AG09309 (cell line): ENCODE measurements around the gene CHST13.

ENCODE experiments used
- DNase-seq: peaks from one replicate; pipeline ENCODE4 v3.0.0-alpha.2; 2010; ENCODE audit warnings: low read depth
- H3K4me3 ChIP-seq: 2 replicates; pipeline ENCODE4 v1.5.1; 2011; ENCODE audit warnings: mild to moderate bottlenecking, low read depth, low read length, moderate library complexity; ENCODE audit not compliant: control insufficient read depth
- CTCF ChIP-seq: IDR thresholded peaks from 2 replicates; pipeline ENCODE4 v1.5.1; 2011; ENCODE audit warnings: mild to moderate bottlenecking, low read depth, low read length, inconsistent platforms; ENCODE audit not compliant: insufficient read depth, control insufficient read depth; ENCODE audit errors: missing control alignments

Gene CHST13

DNA sequence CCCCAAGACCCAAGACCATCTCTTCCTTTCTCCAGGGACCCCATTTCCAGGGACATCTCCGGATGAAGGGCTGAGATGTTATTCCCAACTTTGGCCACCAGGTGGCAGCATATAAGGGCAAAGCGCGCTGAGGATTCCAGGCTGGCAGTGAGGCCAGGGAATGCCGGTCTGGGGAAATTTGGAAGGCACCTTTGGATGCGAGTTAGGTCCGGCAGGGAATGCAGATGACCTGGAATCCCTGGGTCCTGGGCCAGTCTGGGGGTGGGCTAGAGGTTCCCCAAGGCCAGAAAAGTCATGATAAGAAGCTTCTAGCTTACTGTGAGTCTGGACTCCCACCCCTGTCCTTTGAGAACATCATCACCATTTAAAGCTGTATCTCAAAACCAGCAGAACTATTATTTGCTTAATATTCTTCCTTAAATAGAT is 1.6 kb upstream of the CHST13 start:
- DNase-seq: no peak
- peak; percentile 86 for TF ChIP-seq CTCF

DNA sequence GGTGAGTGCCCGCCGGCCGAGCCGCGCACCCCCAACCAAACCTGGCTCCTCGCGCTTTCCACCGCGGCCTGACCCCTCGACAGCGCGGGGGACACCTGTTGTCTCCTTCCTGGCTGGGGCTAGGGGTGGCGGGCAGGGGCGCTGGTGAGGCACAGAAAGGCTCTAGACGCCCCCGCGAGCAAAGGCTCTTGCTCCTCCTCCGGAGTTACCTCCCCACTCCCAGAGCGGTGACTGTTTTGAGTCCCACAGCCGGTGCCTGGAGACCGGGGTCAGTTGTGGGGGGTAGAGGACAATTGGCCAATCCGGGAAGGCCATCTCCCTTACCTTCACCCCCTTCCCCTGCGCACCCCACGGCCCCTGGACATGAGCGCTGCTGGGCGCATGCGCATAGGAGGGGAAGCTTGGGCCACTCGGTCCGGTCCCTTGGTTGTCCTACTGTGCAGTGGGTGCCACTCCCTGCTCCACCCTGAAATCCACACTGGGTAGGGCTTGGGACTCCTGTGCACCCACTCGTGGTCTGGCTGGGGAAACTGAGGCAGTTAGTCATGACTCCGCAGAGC is 554 bp downstream of the CHST13 start:
- no peak for DNase-seq
- peak overlapping the region; percentile 20 for H3K4me3 ChIP-seq
- TF ChIP-seq CTCF: no peak

More for the DNA sequence above, 1.6 kb upstream of the CHST13 start:
- H3K4me3 ChIP-seq: no peak overlapping the region

GRCh38 chr3:126525091-126525852 is 1.3 kb downstream of the CHST13 start:
- no peak for DNase-seq
- no peak overlapping the region for H3K4me3 ChIP-seq
- no peak for TF ChIP-seq CTCF

DNA sequence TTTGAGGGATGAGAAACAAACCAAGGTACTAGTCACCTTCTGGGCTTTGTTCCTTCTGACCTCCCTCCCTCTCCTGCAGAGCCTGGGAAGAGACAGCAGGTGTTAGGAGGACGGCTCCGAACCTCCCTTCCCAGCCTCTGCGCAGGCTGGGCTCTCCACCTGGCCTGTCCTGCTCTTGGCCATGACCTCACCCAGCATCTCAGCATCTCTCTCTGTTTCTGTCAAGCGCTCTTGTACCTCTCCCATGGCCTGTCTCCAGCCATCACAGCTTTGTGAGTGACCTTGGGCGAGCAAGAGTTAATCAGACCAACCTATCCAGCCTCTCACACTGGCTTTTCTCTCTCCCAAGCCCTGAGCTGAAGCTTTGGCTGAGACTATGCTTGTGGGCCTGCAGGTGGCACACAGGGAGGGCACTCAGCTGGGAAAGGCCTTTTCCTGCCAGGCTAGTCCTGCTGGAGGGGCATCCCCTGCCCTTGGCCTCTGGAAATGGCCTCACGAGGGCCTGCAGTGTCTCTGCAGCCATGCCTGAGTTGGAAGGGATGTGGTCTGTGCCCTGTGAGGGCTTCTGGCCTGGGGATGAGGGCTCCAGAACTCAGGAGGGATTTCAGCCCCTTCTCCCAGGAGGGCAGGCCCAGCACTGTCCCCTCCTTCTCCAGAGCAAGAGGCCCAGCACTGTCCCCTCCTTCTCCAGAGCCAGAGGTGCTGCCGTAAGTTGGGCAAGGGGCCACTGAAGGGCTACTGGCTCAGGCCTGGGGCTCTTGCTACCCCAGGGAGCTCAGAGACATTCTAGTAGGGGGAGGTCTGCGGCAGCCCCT is 2.1 kb downstream of the CHST13 start:
- DNase-seq: no peak
- no peak for TF ChIP-seq CTCF
- H3K4me3 ChIP-seq: no peak overlapping the region

- no peak for TF ChIP-seq CTCF
- no peak overlapping the region for H3K4me3 ChIP-seq
- no peak for DNase-seq
These were observed 2.7 kb downstream of the CHST13 start for GRCh38 chr3:126526668-126527005.

DNA sequence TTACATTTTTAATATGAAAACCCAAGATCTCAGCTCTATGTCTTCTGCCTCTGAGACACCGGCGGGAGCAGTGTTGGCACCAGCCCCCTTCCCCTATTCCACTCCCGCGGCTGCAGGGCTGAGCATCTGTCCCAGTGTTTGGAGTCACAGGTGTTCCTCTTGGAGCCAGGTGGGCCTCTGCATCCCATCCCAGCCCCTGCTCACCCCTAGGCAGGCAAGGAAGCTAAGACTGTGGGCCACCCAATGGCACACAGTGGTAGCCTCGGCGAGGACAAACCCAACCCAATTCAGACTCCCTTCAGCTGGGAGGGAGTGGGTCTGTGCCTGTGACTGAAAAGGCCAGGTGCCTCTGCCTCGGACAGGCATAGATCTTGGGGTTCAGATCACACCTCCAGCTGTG is 3.1 kb downstream of the CHST13 start:
- no peak for TF ChIP-seq CTCF
- DNase-seq: no peak
- no peak overlapping the region for H3K4me3 ChIP-seq
